Activated T-cell treated with anti-CD3 and anti-CD28 coated beads, Interleukin-2, amount 50 U/mL, for 4 hours (primary cell): ENCODE data around the gene NADK2. TPM values are rescaled to one million over a fixed set of nuclear protein-coding genes. Genes with fewer than 3 reads are reported as not detected.

ENCODE experiments used
- ATAC-seq, 2 donors: fragments of 200-7000 bp; cut with Tn5 transposase; one replicate each; pipeline ENCODE4 v1.10.0; 2021
- DNase-seq: peaks from one replicate; pipeline ENCODE4 v3.0.0-alpha.2; 2020
- H3K27me3 Mint-ChIP-seq: one replicate; pipeline ENCODE4 v1.8.0; 2021; ENCODE audit warnings: low read depth, mixed read lengths
- H3K36me3 Mint-ChIP-seq: one replicate; pipeline ENCODE4 v1.8.0; 2022; ENCODE audit warnings: mixed read lengths; ENCODE audit not compliant: insufficient read depth
- H3K4me1 Mint-ChIP-seq: one replicate; pipeline ENCODE4 v1.8.0; 2021; ENCODE audit warnings: low read depth, mixed read lengths
- H3K4me3 Mint-ChIP-seq: one replicate; pipeline ENCODE4 v1.8.0; 2021; ENCODE audit warnings: mild to moderate bottlenecking, moderate library complexity, mixed read lengths
- H3K9me3 Mint-ChIP-seq: one replicate; pipeline ENCODE4 v1.8.0; 2021; ENCODE audit warnings: mixed read lengths
- total RNA-seq, 3 donors: library from RNA; stranded (reverse); gene quantifications; one replicate each; pipeline ENCODE4 v1.2.1, GENCODE V29; 2021

Gene NADK2
- total RNA-seq, 3 donors from 2014 or later = 18.9 to 19.5 (median 19.5) TPM

GRCh38 chr5:36238502-36239295 lies 3.0 kb downstream of the NADK2 start:
- no peaks in the 10 kb centered on the region for H3K9me3 Mint-ChIP-seq
- H3K4me1 Mint-ChIP-seq = peaks cover 44% of the 10 kb centered on the region

DNA sequence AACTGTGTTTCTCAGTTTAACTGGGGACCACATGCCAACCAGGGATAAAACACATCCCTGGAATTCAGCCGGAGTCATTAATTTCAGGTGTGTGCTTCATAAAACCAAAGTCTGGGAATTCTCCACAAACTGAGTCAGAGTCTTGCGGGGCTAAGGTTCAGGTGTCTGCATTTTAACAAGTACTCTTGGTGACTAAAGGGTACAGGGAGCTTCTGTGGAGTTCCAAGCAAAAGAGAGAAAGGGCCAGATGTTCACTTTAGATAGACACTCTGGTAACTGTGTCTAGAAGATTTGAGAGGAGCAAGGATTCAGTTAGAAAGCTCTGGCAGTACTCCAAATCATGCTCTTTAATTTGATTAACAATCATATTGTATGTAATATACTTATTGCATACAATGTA lies 4.0 kb downstream of the NADK2 start:
- no peak for DNase-seq
- peaks cover 35% of the 10 kb centered on the region for H3K4me1 Mint-ChIP-seq
- H3K27me3 Mint-ChIP-seq = no peaks in the 10 kb centered on the region
- no peak for ATAC-seq
- no peak overlapping the region for H3K4me3 Mint-ChIP-seq
- H3K36me3 Mint-ChIP-seq = no peaks in the 10 kb centered on the region
- no peaks in the 10 kb centered on the region for H3K9me3 Mint-ChIP-seq

More at GRCh38 chr5:36238502-36239295, 3.0 kb downstream of the NADK2 start:
- no peaks in the 10 kb centered on the region for H3K36me3 Mint-ChIP-seq
- ATAC-seq (no peak), DNase-seq (no peak)
- no peak overlapping the region for H3K4me3 Mint-ChIP-seq
- H3K27me3 Mint-ChIP-seq = no peaks in the 10 kb centered on the region

DNA sequence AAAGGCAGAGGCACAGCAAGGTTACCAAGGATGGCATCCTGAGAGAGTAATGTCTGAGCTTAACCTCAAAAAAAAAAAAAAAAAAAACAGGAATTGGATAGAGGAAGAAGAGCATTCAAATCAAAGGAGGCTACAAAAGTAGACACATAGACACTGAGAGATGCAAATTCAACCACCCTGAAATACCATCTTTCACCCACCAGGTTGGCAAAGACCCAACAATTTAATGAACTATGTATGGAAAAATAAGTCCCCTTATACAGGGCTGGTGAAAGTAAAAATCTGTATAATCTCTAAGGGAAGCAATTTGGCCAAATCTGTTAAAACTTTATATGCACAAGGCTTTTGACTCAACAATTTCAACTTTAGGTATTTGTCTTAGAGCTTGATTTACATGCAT lies 4.9 kb downstream of the NADK2 start:
- H3K4me1 Mint-ChIP-seq = peaks cover 30% of the 10 kb centered on the region
- ATAC-seq = no peak
- H3K4me3 Mint-ChIP-seq = no peak overlapping the region
- DNase-seq = no peak
- H3K36me3 Mint-ChIP-seq = no peaks in the 10 kb centered on the region
- H3K9me3 Mint-ChIP-seq = no peaks in the 10 kb centered on the region
- no peaks in the 10 kb centered on the region for H3K27me3 Mint-ChIP-seq

GRCh38 chr5:36232533-36232932 lies 9.2 kb downstream of the NADK2 start:
- Mint-ChIP-seq H3K4me3 (no peak overlapping the region), H3K27me3 (no peaks in the 10 kb centered on the region), H3K9me3 (no peaks in the 10 kb centered on the region), H3K4me1 (peaks cover 4% of the 10 kb centered on the region), H3K36me3 (no peaks in the 10 kb centered on the region)
- no peak for DNase-seq
- ATAC-seq = no peak

DNA sequence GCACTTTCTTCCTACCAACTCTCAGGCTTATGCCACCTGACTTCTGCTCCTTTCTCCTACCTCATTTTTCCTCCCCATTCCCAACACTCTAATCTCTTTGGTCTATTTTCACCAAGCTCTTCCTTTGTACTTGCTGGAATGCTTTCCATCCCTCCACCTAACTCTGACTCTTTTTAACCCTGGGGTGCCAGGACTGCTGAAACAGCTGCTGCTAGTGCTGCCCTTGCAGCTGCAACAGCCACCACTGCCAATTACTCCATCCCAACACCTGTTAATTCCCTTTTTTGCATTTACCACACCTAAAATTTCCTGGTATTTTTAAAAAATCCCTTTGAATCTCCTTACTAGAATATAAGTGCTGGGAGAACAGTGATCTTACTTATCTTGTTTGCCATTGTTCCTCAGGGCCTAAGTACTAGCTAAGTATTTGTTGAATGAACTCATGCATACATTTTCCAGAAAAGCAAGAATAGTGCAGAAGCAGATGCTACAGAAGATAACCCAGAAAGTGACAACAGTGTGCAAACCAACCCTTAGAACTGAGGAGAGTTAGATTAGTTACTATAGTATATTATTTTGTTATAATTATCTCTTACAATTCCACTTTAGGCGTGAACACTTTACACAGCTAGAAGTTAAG lies 11.5 kb downstream of the NADK2 start:
- ATAC-seq = no peak
- no peaks in the 10 kb centered on the region for H3K4me1 Mint-ChIP-seq

GRCh38 chr5:36228505-36228904 lies 13.2 kb downstream of the NADK2 start:
- no peak for DNase-seq
- ATAC-seq = no peak
- peaks cover 12% of the 10 kb centered on the region for H3K36me3 Mint-ChIP-seq
- no peak overlapping the region for H3K4me3 Mint-ChIP-seq
- no peaks in the 10 kb centered on the region for H3K9me3 Mint-ChIP-seq
- no peaks in the 10 kb centered on the region for H3K4me1 Mint-ChIP-seq
- H3K27me3 Mint-ChIP-seq = no peaks in the 10 kb centered on the region

More for the DNA sequence above, 11.5 kb downstream of the NADK2 start:
- no peaks in the 10 kb centered on the region for H3K27me3 Mint-ChIP-seq
- H3K4me3 Mint-ChIP-seq = no peak overlapping the region
- peaks cover 7% of the 10 kb centered on the region for H3K36me3 Mint-ChIP-seq
- H3K9me3 Mint-ChIP-seq = no peaks in the 10 kb centered on the region
- DNase-seq = no peak

GRCh38 chr5:36227046-36227445 lies 14.7 kb downstream of the NADK2 start:
- Mint-ChIP-seq H3K9me3 (no peaks in the 10 kb centered on the region), H3K36me3 (peaks cover 12% of the 10 kb centered on the region), H3K4me3 (no peak overlapping the region), H3K4me1 (no peaks in the 10 kb centered on the region), H3K27me3 (no peaks in the 10 kb centered on the region)
- no peak for DNase-seq
- ATAC-seq = no peak

DNA sequence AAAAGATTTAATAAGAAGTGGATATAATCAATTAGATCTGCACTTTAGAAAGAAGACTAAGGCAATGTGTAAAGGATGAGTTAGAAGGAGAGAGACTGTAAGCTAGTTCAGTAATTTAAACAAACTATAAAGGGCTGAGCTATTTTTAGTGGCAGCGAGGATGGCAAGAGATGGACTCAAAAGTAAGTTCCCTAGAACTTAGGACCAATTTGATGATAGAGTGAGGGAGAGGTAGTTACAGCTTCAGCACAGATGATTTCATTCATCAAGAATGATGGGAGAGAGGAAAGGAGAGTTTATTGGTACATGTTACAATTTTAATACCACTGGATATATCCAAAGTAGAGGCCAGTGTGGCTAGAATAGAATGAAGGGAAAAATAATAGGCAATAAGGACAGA lies 19.1 kb downstream of the NADK2 start:
- Mint-ChIP-seq H3K9me3 (no peaks in the 10 kb centered on the region), H3K36me3 (peaks cover 31% of the 10 kb centered on the region), H3K27me3 (no peaks in the 10 kb centered on the region), H3K4me1 (no peaks in the 10 kb centered on the region), H3K4me3 (no peak overlapping the region)
- ATAC-seq (no peak), DNase-seq (no peak)

DNA sequence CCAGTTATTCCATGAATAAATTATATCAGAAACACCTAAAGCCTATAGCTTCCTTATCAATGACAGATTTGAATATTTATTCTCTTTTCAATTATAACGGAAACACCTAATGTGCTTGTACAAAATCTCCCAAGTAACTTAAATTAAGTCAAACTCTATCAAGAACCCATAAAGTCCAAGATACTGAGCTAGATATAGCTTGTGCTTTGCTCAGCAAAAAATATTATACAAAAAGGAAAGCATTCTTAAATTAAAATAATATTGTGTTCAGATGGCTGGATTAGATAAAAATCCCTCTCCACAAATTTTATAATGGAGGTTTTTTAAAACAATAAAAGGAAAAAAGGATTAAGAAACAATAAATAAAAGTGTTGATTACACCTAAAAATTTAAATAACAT lies 23.7 kb downstream of the NADK2 start:
- Mint-ChIP-seq H3K4me1 (no peaks in the 10 kb centered on the region), H3K27me3 (no peaks in the 10 kb centered on the region), H3K4me3 (no peak overlapping the region), H3K36me3 (peaks cover 34% of the 10 kb centered on the region), H3K9me3 (no peaks in the 10 kb centered on the region)
- no peak for DNase-seq
- no peak for ATAC-seq

DNA sequence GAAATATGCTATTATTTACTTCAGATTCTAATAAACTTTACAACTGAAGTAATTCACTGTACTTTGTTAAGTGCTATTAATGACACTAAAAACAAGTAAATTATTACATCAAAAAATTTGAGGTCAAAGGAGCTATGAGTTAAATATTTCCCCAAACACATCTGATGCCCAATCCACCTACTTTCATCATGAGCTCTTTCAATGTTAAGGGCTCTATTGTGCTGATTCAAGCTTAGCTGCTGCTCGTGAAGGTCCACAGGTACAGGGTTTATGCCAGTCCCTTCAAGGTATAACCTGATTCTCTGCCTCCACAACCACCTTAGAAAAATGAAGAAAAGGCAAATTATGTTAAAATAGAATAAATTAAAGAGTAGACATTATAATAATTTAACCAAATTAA lies 24.2 kb downstream of the NADK2 start:
- Mint-ChIP-seq H3K36me3 (peaks cover 39% of the 10 kb centered on the region), H3K27me3 (no peaks in the 10 kb centered on the region), H3K9me3 (no peaks in the 10 kb centered on the region), H3K4me3 (no peak overlapping the region), H3K4me1 (no peaks in the 10 kb centered on the region)
- DNase-seq = no peak
- ATAC-seq = no peak

DNA sequence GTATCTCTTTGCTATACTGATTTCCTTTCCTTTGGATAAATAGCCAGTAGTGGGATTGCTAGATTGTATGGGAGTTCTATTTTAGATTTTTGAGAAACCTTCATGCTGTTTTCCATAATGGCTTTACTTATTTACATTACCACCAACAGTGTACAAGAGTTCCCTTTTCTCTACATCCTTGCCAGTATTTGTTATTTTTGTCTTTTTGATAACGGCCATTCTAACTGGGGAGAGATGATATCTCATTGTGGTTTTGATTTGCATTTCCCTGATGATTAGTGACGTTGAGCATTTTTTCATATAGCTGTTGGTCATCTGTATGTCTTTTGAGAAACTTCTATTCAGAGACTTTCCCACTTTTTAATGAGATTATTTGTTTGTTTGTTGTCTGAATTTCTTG lies 25.8 kb downstream of the NADK2 start:
- Mint-ChIP-seq H3K27me3 (no peaks in the 10 kb centered on the region), H3K36me3 (peaks cover 37% of the 10 kb centered on the region), H3K4me1 (no peaks in the 10 kb centered on the region), H3K9me3 (no peaks in the 10 kb centered on the region), H3K4me3 (no peak overlapping the region)
- DNase-seq = no peak
- ATAC-seq = no peak

DNA sequence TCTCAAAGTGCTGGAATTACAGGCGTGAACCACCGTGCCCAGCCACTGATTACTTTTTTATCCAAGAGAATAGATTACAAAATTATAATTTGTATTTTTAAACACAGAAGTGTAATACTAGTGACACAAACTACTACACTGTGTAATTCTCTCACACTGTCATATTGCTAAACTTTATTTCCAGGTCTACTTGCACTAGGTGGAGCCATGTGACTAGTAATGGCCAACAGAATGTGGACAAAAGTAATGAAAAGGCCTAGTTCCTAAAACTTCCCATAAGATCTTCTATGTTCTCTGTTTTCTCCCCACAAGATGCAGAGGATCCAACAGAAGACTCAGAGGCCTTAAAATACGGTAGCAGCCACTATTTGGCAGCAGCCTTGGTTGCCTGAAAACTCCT lies 27.3 kb downstream of the NADK2 start:
- Mint-ChIP-seq H3K9me3 (no peaks in the 10 kb centered on the region), H3K36me3 (peaks cover 36% of the 10 kb centered on the region), H3K4me1 (no peaks in the 10 kb centered on the region), H3K4me3 (no peak overlapping the region), H3K27me3 (no peaks in the 10 kb centered on the region)
- DNase-seq (no peak), ATAC-seq (no peak)

GRCh38 chr5:36209664-36210063 lies 32.1 kb downstream of the NADK2 start:
- ATAC-seq (no peak), DNase-seq (no peak)
- Mint-ChIP-seq H3K4me1 (no peaks in the 10 kb centered on the region), H3K27me3 (no peaks in the 10 kb centered on the region), H3K9me3 (peaks cover 5% of the 10 kb centered on the region), H3K36me3 (peaks cover 34% of the 10 kb centered on the region), H3K4me3 (no peak overlapping the region)

DNA sequence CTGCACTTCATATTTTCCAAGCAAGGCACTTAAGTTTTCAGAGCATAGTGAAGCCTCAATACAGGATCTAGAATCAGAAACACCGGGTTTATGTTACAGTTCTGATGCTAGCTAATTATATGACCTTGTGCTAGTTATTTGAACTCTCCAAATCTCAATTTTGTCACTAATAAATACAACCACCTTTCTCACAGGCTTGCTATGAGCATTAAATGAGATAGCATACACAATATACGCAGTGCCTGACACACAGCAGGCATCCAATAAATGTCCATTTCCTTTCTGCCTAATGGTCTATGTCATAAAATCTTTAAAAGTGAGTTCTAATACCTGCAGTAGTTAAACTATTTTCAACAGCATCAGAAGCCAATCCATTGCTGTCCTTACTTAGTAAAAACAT lies 32.9 kb downstream of the NADK2 start:
- Mint-ChIP-seq H3K4me3 (no peak overlapping the region), H3K9me3 (peaks cover 5% of the 10 kb centered on the region), H3K36me3 (peaks cover 33% of the 10 kb centered on the region), H3K4me1 (no peaks in the 10 kb centered on the region), H3K27me3 (no peaks in the 10 kb centered on the region)
- DNase-seq = no peak
- no peak for ATAC-seq

DNA sequence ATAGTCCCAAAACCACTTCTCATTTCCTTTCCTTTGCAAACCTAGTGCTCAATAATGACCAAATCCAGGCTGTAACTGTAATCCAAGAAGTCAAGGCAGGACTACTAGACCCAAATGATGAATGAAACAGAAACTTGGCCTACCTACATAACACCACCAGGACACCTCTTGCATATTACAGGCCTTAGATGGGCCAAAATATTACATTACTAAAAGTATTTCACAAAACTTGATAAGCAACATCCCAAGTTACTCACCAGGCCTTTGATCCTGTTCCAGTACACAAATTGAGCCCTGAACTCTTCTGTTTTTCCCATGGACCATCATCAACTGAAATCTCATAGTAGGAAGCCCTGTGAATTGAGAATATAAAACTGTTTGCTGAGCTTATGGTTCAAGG lies 34.8 kb downstream of the NADK2 start:
- peaks cover 24% of the 10 kb centered on the region for H3K36me3 Mint-ChIP-seq

More for the DNA sequence above, 34.8 kb downstream of the NADK2 start:
- H3K4me3 Mint-ChIP-seq = no peak overlapping the region
- ATAC-seq (no peak), DNase-seq (no peak)
- H3K9me3 Mint-ChIP-seq = peaks cover 5% of the 10 kb centered on the region
- no peaks in the 10 kb centered on the region for H3K4me1 Mint-ChIP-seq
- no peaks in the 10 kb centered on the region for H3K27me3 Mint-ChIP-seq
